Sigmoid colon (tissue), 7 donors: ENCODE results near the gene SH2D7. TPM values are rescaled to one million over a fixed set of nuclear protein-coding genes. Genes with fewer than 3 reads are reported as not detected.

Experiments used
- DNase-seq: peaks from one replicate; pipeline ENCODE4 v3.0.0-alpha.2; 2019
- H3K27ac ChIP-seq, 4 donors: fragments of 200-600 bp; sonication (generic); one replicate each; pipeline ENCODE4 v1.5.1; 2016 to 2019; ENCODE audit warnings: mild to moderate bottlenecking in 1 of 4
- H3K27me3 ChIP-seq, 3 donors: fragments of 200-600 bp; sonication (generic); one replicate each; pipeline ENCODE4 v1.5.1; 2019; ENCODE audit warnings: mild to moderate bottlenecking in 1 of 3
- H3K36me3 ChIP-seq, 4 donors: fragments of 200-600 bp; sonication (generic); one replicate each; pipeline ENCODE4 v1.5.1; 2016 to 2019
- H3K4me1 ChIP-seq, 4 donors: fragments of 200-600 bp; sonication (generic); one replicate each; pipeline ENCODE4 v1.5.1; 2017 to 2019
- H3K4me3 ChIP-seq, 4 donors: fragments of 200-600 bp; sonication (generic); one replicate each; pipeline ENCODE4 v1.5.1; 2017 to 2019; ENCODE audit warnings: mild to moderate bottlenecking in 2 of 4, moderate library complexity in 1 of 4
- H3K9me3 ChIP-seq, 4 donors: fragments of 200-600 bp in 3 of 4; sonication (generic) in 3 of 4; one replicate each; pipeline versions ENCODE4 v1.5.1 to v1.6.1; 2013 to 2019
- EP300 ChIP-seq, 4 donors: sonication (generic); formaldehyde crosslinking; IDR thresholded peaks; one replicate each; pipeline ENCODE4 v1.6.1; 2017; ENCODE audit warnings: antibody characterized with exemption in 4 of 4
- POLR2A ChIP-seq, 2 donors: fragments of 450-650 bp; IDR thresholded peaks; one replicate each; pipeline ENCODE4 v1.6.1; 2016; ENCODE audit warnings: antibody characterized with exemption in 2 of 2, mild to moderate bottlenecking in 2 of 2, moderate library complexity in 2 of 2
- POLR2AphosphoS5 ChIP-seq, 4 donors: sonication (generic); formaldehyde crosslinking; IDR thresholded peaks; one replicate each; pipeline ENCODE4 v1.6.1; 2017; ENCODE audit warnings: antibody characterized with exemption in 4 of 4
- WGBS, 2 donors: extraction: QIAGEN DNeasy Blood & Tissue Kit; methylation state at CpG; one replicate each; pipeline ENCODE4 v1.1.7; 2013; 5-methylcytosine and 5-hydroxymethylcytosine counted together
- intact Hi-C: fragments of 100-400 bp; cut with DNase I; formaldehyde crosslinking; loops from one replicate; pipeline ENCODE4 v1.15.1; 2023
- polyA plus RNA-seq, 3 donors: library from polyadenylated mRNA; stranded (reverse); fragments of 200-250 nt; gene quantifications; one replicate each; pipeline ENCODE4 v1.2.3, GENCODE V29; 2013
- total RNA-seq, 4 donors: library from RNA; depleted of rRNA; stranded (reverse); fragments of >200 nt; gene quantifications; one replicate each; pipeline ENCODE4 v1.1.0, GENCODE V29; 2016
- TF ChIP-seq, protein P1 (sequence below), 4 experiments: fragments of 450-650 bp in 3 of 4; fragments of 200-600 bp in 1 of 4; IDR thresholded peaks; one replicate each; pipeline ENCODE4 v1.5.1; 2016 to 2019; ENCODE audit warnings: antibody characterized with exemption in 4 of 4, mild to moderate bottlenecking in 3 of 4, moderate library complexity in 2 of 4
- donor health status: healthy with polysubstance abuse.
- donor health status: Bipolar disorder and iron deficiency.
- donor health status: healthy.

SH2D7 gene
- total and polyA plus RNA-seq, 7 donors: 0.69 to 3.0 (median 2.5) TPM; not detected in 4

DNA sequence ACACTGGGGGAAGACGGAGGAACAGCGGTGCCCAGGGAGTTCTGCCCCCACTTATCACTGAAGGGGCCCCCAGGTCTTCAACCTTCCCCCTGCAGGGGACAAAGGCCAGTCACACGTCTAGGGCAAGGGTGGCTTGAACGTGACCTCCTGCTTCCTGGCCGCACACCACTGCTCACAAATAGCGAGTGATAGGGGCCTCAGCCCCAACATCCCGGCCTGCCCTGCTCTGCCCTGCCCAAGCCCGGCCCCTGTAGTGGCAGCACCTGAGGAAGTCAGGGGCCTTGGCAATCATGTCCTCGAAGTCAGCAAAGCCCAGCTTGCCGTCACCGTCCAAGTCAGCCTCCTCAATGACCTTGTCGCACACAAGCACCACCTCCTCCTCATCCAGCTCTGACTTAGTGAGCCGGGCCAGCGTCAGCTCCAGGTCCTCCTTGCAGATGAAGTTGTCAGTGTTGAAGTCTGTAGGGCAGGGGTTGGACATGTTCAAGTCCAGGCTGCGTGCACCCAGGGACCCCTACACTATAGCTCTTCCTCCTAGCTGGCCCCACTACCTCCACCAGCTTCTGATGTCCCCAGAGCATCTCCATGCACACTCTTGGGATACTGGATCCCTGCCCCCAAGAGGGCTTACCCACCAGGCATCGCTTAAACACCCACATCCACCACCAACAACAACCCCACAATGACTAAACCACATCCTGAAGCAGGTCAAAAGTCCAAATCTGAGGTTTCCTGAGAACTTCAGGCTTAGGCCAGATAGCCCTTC, 13.3 kb downstream of the SH2D7 start:
- no peak overlapping the region for H3K27ac ChIP-seq
- peak; percentile 57 for DNase-seq
- H3K4me1 ChIP-seq: no peaks in the 10 kb centered on the region
- 88 to 91% methylated on average over 16 of the region's 16 CpGs for WGBS, 2 donors
- H3K27me3 ChIP-seq: no peaks in the 10 kb centered on the region
- no peak overlapping the region for H3K4me3 ChIP-seq
- no peaks in the 10 kb centered on the region for H3K9me3 ChIP-seq
- intact Hi-C loops: no loop called here
- H3K36me3 ChIP-seq: no peaks in the 10 kb centered on the region
- TF ChIP-seq POLR2A (IDR thresholded peaks at IDR 0.05) (no peak), EP300 (IDR thresholded peaks at IDR 0.05) (no peak), POLR2AphosphoS5 (IDR thresholded peaks at IDR 0.05) (no peak)
- TF ChIP-seq, protein P1, sequence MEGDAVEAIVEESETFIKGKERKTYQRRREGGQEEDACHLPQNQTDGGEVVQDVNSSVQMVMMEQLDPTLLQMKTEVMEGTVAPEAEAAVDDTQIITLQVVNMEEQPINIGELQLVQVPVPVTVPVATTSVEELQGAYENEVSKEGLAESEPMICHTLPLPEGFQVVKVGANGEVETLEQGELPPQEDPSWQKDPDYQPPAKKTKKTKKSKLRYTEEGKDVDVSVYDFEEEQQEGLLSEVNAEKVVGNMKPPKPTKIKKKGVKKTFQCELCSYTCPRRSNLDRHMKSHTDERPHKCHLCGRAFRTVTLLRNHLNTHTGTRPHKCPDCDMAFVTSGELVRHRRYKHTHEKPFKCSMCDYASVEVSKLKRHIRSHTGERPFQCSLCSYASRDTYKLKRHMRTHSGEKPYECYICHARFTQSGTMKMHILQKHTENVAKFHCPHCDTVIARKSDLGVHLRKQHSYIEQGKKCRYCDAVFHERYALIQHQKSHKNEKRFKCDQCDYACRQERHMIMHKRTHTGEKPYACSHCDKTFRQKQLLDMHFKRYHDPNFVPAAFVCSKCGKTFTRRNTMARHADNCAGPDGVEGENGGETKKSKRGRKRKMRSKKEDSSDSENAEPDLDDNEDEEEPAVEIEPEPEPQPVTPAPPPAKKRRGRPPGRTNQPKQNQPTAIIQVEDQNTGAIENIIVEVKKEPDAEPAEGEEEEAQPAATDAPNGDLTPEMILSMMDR (IDR thresholded peaks at IDR 0.05): no peak

DNA sequence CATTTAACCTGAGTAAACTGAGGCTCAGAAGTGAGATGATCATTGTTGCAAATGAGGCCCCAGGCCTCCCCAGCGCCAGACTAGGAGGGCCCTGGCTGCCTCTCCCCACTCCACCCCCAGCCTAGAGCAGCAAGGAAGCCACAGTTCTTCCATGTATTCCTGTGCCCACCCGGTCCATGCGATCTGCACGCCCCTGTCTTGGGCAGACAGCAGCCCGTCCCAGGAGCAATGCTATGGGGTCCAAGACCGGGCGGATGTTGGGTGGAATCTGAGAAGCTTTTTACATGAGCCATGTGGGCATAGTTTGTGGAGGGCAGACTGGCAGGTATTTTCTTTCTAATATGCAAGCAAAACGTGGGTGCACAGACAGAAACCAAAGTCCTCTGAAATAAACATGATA, 15.1 kb downstream of the SH2D7 start:
- H3K4me3 ChIP-seq: no peak overlapping the region
- H3K27me3 ChIP-seq: no peaks in the 10 kb centered on the region
- no peaks in the 10 kb centered on the region for H3K36me3 ChIP-seq
- TF ChIP-seq, protein P1 (IDR thresholded peaks at IDR 0.05): no peak
- no peak for TF ChIP-seq POLR2A (IDR thresholded peaks at IDR 0.05)
- no peak for TF ChIP-seq EP300 (IDR thresholded peaks at IDR 0.05)
- no peak for TF ChIP-seq POLR2AphosphoS5 (IDR thresholded peaks at IDR 0.05)
- no peaks in the 10 kb centered on the region for H3K4me1 ChIP-seq
- peak; percentile 39 for DNase-seq
- no peak overlapping the region for H3K27ac ChIP-seq
- H3K9me3 ChIP-seq: no peaks in the 10 kb centered on the region
- intact Hi-C loops: no loop called here
- 87 to 94% methylated on average over 8 of the region's 8 CpGs for WGBS, 2 donors

DNA sequence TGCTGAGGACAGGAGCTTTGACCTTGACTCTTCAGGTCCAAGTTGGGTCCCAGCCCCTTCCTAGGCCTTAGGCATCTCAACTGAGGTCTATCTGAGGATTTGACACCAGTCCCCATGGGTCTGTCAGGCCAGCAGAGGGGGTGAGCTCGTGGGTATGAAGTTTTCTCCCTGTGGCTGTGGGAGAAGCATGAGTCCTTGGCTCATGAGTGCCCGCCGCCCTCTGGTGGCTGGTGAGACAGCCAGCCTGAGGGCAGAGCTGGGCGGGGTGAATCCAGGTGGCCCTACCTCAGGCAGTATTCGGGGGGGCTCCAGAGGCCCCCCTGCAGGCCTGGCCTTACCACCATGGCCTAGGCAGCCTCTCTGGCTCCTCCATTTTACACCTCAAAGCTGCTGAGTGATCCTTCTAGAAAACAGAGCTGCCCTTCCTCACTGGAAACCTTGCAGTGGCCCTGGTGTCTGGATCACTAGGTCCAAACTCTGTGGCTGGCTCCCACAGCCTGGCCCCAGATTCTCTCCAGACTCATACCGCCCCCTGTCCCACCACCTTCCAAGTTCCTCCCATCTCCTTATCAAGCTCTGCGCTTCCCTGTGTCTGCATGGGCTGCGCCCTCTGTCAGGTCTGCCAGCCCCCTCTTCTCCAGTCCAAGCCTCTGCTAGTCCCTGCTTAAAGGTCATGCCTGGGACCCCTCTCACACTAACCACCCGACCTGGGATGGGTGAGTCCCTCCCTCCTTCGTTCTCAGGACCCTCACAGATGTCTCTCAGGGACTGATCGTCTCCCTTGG, 16.1 kb downstream of the SH2D7 start:
- peak; percentile 92 for DNase-seq
- TF ChIP-seq, protein P1 (IDR thresholded peaks at IDR 0.05): peak; percentile 76 to 97 (median 91)
- TF ChIP-seq POLR2AphosphoS5 (IDR thresholded peaks at IDR 0.05): no peak
- intact Hi-C loops: loop anchor here (1.0 to 2.0 kb wide), 2 partner anchors 108 to 142 kb away; no protein-coding TSS in a partner anchor

DNA sequence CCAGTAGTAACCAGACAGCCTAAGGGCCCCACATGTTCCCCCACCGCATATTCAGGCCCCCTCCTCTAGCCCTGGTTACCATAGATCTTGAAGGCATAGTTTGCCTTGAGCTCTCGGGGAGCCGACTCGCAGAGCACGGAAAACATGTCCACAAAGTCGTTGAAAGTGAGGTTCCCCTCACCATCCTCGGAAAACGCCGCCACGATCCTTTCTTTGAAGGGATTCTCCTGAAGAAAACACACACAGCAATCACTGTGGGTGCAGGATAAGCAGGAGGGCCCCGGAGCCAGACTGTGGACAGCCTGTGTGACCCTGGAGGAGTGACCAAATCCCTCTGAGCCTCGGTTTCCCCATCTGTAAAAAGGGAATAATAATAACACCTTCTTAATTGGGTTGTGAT, 16.8 kb downstream of the SH2D7 start:
- Histone ChIP-seq H3K4me3 (no peak overlapping the region), H3K27me3 (no peaks in the 10 kb centered on the region), H3K9me3 (no peaks in the 10 kb centered on the region), H3K27ac (no peak overlapping the region), H3K4me1 (no peaks in the 10 kb centered on the region), H3K36me3 (no peaks in the 10 kb centered on the region)
- TF ChIP-seq POLR2A (IDR thresholded peaks at IDR 0.05) (no peak), POLR2AphosphoS5 (IDR thresholded peaks at IDR 0.05) (no peak), EP300 (IDR thresholded peaks at IDR 0.05) (no peak)
- TF ChIP-seq, protein P1 (IDR thresholded peaks at IDR 0.05): no peak
- peak; percentile 48 for DNase-seq
- intact Hi-C loops: loop anchor here (2.0 kb wide), 1 partner anchor 142 kb away; no protein-coding TSS in a partner anchor
- WGBS, 2 donors: 91 to 93% methylated on average over 12 of the region's 12 CpGs

More for the DNA sequence above, 16.1 kb downstream of the SH2D7 start:
- Histone ChIP-seq H3K4me3 (no peak overlapping the region), H3K27ac (no peak overlapping the region), H3K9me3 (no peaks in the 10 kb centered on the region), H3K36me3 (no peaks in the 10 kb centered on the region), H3K4me1 (no peaks in the 10 kb centered on the region), H3K27me3 (no peaks in the 10 kb centered on the region)
- 33 to 42% methylated on average over 11 of the region's 11 CpGs for WGBS, 2 donors
